GM19328 (cell line): ENCODE results near the gene TUB.

ENCODE experiments used
- ATAC-seq: cut with Tn5 transposase; IDR thresholded peaks from one replicate; pipeline ENCODE4 v1.9.1; 2021; ENCODE audit warnings: mild to moderate bottlenecking, moderate library complexity; ENCODE audit not compliant: unreplicated experiment

TUB gene

GRCh38 chr11:8045839-8046238 is 35.2 kb upstream of the TUB start:
- ATAC-seq: no peak

- no peak for ATAC-seq
Measured at GRCh38 chr11:8047382-8047781, 33.6 kb upstream of the TUB start.

- no peak for ATAC-seq
Measured at GRCh38 chr11:8049084-8049483, 31.9 kb upstream of the TUB start.

GRCh38 chr11:8055091-8055835 is 25.7 kb upstream of the TUB start:
- no peak for ATAC-seq

GRCh38 chr11:8055836-8056526 is 25.0 kb upstream of the TUB start:
- no peak for ATAC-seq

GRCh38 chr11:8056810-8057463 is 24.1 kb upstream of the TUB start:
- no peak for ATAC-seq

- ATAC-seq: no peak
Measured at GRCh38 chr11:8058216-8058615, 22.8 kb upstream of the TUB start.

GRCh38 chr11:8059030-8059429 is 22.0 kb upstream of the TUB start:
- no peak for ATAC-seq

GRCh38 chr11:8059571-8060011 is 21.4 kb upstream of the TUB start:
- ATAC-seq: no peak

GRCh38 chr11:8060146-8060719 is 20.8 kb upstream of the TUB start:
- ATAC-seq: no peak

- no peak for ATAC-seq
Measured at GRCh38 chr11:8060801-8061554, 20.0 kb upstream of the TUB start.

- ATAC-seq: no peak
Measured at GRCh38 chr11:8061555-8062428, 19.2 kb upstream of the TUB start.

- no peak for ATAC-seq
Measured at GRCh38 chr11:8062781-8063257, 18.2 kb upstream of the TUB start.

- no peak for ATAC-seq
Measured at GRCh38 chr11:8063324-8063723, 17.7 kb upstream of the TUB start.

GRCh38 chr11:8065031-8065430 is 16.0 kb upstream of the TUB start:
- ATAC-seq: no peak

GRCh38 chr11:8066036-8066910 is 14.7 kb upstream of the TUB start:
- no peak for ATAC-seq

- no peak for ATAC-seq
Measured at GRCh38 chr11:8066911-8067455, 14.0 kb upstream of the TUB start.

GRCh38 chr11:8067567-8067928 is 13.5 kb upstream of the TUB start:
- ATAC-seq: no peak
